GM21717 (cell line): ENCODE data around the gene RAB3IL1.
"Not testable (repeated sequence)": the region's sequence is repeated elsewhere in the genome, so short reads cannot be mapped to it uniquely, and the experiment has no call there.

Source experiments
- ATAC-seq: cut with Tn5 transposase; IDR thresholded peaks from one replicate; pipeline ENCODE4 v1.9.1; 2021; ENCODE audit warnings: mild to moderate bottlenecking, moderate library complexity; ENCODE audit not compliant: unreplicated experiment

Gene RAB3IL1

DNA sequence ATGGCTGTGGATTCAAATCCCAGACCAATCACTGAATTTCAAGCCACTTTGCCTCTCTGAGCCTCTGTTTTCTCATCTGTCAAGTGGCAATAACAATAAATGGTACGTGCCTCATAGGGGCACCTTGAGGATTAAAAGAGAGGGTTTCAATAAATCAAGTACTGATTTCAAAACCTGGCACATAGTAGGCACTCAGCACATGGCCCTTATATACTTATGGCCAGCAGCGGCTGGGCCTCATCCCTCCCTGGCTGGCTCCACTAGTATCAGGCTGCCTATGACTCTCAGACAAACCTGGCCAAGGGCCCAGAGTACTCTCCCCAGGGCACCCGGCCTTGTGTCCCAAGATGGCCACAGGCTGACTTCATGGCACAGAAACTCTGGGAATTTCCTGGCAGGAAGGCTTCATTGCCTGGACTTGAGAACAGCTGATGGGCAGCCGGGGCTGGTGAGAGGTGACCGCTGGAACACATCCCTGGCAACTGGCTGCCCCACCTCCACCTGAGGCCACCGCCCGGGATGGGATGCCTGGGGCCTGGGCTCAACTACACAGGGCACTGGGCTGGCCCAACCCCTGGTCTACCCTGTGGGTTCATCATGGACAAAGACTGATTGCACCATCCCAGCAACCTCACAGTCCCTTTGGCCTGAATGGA is 29.4 kb downstream of the RAB3IL1 start:
- no peak for ATAC-seq

DNA sequence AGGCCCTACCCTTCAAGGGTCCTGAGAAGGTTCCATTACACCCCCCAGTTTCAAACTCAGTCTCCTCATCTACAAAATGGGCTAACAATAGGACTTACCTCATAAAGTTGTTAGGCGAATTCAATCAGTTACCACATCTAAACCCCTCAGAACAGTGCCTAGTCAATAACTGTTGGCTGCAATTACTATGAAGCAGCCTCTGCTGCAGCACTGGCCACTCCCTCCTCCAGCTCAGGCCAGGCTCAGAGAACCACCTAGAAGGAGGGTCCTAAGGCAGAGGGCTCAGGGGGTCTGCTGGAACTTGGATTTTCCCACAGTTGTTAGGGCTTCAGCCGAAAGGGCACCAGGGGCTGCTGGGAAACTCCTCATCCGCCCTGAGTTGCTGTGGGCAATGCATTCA is 30.7 kb downstream of the RAB3IL1 start:
- no peak for ATAC-seq

DNA sequence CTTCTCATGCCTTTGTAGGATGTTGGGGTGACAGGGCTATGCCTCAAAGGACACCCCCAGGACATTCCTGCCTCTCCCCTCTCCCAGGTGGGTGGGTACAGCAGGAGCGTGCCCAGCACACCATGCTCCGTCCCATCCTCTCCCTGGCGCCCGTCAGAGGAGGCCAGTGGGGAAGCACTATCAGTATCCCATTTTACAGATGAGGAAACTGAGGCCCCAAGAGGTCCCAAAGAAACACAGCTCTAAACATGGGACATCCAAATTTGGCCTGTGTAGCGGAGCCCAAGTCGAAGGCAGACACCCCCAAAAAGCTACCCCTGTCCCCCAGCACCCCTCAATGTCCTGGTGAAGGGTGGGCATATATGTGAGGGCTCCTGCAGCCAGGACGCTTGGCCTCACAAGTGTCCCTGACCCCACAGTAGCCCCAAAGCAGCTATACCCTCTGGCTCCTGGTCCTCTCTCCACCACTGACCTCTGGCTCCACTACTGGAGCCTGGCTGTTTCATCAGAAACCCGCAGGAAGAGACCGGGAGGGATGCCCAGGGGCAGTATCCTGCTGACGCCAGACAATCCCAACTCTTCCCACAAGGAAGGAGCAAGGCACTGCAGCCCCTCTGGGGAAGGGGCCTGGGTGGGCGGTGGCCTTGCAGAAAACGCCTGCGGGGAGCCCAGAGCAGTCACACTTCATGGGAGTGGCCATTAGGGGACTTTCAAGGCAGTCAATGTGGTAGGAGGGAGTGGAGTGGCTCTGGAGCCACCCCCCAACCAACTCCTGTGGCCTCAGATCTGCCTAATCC is 31.4 kb downstream of the RAB3IL1 start:
- ATAC-seq: no peak

DNA sequence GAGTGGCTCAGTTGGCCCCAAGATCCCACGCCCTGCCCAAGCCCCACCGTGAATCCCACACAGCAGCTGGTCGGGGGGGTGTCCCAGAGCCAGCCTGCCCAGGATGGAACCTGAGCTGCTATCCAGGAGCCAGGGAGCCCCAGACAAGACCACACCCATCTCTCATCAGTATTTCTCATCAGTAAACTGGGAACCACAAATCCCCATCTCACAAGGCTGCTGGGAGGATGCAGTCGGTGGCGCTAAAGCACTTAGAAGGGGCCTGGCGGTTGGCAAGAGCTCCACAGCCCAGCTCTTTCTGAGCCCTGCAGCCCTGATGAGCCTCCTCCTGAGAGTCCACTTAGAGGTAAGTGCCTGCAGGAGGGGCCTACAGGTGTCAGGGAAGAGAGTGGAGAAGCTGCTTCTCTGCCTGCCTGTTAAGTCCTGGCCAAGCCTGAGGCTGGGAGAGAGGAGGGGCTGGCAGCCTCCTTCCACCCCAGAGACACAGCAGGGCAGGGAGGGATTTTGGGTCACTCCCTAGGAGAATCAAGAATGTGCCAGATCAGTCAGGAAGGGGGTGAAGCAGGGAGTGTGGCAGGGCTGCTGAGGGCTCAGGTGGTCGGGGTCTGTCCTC is 32.1 kb downstream of the RAB3IL1 start:
- no peak for ATAC-seq

DNA sequence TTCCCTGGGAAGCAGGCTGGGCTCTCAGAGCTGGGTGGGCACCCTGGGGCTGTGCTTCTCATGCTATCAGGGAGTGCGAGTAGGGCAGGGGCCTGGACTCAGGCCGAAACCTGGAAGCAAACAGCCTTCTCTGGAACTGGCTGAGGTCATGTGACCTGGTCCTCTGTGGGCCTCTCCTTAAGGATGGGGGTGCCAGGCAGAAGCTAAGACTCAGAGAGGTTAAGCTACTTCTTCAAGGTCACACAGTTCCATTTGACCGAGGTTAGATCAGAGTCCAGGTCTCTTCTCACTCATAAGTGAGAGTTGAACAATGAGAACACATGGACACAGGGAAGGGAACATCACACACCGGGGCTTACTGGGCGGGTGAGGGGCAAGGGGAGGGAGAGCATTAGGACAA is 33.4 kb downstream of the RAB3IL1 start:
- ATAC-seq: no peak

DNA sequence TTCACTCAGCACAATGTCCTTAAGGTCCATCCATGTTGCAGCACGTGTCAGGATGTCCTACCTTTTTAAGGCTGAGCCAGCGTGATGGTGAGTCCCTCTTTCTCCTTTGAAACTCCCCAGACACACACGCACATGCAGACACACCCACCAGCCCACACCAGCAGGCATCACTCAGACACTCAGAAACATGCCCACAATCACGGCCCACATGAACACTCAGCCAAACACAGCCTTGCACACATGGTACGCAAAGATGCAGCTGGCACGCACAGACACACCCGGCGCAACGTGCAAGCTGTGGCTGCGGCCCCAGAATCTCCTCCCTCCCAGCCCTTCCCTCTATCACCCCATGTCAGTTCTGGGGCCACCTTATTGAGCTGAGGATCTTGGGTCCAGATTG is 34.0 kb downstream of the RAB3IL1 start:
- no peak for ATAC-seq

DNA sequence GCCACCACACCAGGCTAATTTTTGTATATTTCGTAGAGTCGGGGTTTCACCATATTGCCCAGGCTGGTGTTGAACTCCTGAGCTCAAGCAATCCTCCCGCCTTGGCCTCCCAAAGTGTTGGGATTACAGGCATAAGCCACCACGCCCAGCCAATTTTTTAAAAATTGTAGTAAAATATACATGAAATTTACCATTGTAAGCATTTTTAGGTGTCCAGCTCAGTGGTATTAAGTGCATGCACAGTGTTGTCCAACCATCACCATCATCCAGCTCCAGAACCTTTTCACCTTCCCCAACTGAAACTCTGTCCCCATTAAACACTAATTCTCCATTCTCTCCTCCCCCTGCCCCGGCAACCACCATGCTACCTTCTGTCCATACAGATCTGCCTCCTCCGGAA is 34.5 kb downstream of the RAB3IL1 start:
- no peak for ATAC-seq

DNA sequence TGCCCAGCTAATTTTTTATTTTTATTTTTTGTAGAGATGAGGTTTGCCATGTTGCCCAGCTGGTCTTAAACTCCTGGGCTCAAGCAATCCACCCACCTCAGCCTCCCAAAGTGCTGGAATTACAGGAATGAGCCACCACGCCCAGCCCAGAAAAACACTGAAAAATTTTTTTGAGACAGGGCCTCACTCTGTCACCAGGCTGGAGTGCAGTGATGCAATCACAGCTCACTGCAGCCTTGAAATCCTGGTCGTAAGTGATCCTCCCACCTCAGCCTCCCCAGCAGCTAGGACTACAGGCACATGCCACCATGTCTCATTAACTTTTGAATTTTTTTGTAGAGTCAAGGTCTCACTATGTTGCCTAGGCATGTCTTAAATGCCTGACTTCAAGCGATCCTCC is 35.1 kb downstream of the RAB3IL1 start:
- ATAC-seq: not testable (repeated sequence)

DNA sequence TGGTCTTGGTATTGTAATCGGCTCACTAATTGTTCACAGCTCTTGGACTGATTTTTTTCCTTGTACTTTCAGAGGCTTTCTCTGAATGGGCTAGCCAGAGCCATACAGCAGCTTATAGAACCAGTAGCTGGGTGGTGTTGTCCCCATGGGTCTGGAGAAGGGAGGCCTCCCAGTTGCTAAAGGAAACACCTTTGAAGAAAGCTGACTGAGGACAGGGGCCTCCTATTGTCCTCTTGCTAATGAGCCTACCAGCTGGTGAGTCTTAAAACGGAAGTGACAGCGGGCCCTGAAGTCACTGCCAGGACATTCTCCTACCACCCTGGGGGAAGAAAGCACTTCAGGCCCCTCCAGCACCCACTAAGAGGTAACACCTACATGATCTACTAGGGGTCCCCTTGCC is 36.0 kb downstream of the RAB3IL1 start:
- ATAC-seq: no peak

DNA sequence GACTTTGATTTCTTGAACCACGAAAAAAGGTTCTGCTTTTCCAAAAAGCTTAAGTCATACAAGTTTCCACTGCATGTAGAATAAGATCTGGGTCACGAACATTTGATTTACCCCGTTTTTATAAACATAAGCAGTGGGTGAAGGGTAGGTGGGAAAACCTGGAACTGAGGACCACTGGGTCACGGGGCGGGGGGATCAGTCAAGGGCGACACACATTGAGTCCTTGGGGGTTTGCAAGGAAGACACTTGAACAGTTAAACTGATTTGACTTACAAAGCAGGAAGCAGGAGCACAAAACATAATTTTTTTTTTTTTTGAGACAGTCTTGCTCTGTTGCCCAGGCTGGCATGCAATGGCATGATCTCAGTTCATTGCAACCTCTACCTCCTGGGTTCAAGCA is 36.9 kb downstream of the RAB3IL1 start:
- no peak for ATAC-seq

DNA sequence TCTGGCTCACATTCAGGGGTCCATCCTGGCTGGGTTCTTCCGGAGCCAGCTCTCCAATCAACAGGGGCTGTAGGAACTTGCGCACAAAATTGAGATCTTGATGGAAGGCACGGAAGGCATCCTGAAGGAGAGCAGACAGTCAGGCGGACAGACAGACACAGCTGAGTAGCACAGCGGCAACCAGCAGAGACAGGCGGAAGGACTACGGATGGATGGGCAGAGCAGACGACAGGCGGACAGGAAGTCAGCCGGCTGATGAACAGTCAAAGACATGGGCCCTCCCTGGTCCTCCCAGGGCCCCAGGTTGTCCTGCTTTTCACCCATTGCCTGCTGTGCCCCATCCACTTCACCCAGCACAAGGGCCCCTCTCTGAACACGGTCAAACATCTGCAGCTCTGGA is 37.3 kb downstream of the RAB3IL1 start:
- no peak for ATAC-seq

DNA sequence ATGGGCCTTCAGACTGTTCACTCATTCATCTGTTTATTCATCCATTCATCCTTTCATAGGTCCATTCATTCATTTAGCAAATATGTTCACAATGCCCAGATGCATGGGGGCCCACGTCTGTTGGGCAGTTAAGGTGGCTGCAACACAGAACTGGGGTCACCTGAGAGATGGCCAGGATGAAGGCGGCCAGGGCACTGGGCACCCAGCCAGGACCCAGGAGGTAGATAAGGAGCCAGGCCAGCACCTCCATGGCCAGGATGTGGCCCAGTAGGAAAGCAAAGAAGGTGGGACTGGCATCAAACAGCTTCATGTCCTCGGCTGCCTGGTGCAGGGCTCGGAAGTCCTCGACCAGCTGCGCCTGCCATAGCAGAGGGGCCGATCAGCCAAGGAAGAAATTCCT is 38.2 kb downstream of the RAB3IL1 start:
- no peak for ATAC-seq

DNA sequence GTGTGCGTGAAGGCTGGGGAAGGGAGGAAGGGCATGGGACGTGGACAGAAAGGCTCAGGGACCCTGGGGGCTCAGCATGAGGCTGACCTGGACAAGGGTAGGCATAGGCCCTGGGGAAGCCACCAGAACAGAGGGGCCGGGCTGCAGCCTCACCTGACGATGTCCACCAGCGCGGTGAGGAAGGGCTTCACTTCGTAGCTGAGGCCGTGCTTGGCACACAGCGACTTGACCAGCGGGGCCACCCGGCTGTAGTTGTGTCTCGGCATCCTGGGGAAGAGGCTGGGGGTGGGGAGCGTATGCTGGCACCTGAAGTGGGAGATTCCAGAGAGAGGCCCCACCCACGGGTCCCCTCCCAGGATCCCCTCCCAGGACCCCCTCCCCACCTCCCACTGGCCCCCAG is 41.7 kb downstream of the RAB3IL1 start:
- no peak for ATAC-seq

DNA sequence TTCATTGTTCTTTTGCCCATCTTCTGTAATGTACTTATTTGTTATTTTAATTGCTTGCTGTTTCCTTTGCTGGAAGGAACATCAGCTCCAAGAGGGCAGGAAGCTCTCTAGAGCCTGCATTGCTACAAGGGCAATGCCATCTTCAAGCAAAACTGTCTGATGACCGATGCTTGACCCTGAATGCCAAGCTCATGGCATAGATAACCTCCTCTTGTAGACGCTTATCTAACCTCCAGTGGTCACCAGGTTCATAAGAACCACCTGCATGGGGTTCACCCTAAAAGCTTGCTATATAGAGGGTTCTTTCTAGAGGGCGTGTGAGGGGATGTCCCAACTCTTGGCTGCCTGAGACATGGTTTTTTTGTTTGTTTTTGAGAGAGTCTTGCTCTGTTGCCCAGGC is 42.5 kb downstream of the RAB3IL1 start:
- no peak for ATAC-seq

DNA sequence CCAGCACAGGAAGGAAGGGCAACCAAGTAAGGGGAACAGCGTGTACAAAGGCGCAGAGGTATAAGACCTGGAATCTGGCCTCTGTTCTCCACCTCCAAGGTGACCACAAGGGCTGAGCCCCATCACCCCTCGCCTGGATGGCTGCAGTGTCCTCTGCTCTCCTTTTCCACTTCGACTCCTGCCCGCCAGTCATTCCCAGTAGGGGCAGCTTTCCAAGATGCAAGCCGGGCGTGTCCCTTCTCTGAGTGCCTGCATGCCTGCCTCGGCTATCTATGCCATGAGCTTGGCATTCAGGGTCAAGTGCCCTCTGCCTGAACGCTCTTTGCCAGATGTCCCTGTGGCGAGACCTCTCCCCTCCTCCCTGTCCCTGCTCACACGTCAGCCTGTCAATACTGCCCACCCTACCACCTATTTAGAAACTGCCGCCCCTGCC is 43.0 kb downstream of the RAB3IL1 start:
- ATAC-seq: no peak

DNA sequence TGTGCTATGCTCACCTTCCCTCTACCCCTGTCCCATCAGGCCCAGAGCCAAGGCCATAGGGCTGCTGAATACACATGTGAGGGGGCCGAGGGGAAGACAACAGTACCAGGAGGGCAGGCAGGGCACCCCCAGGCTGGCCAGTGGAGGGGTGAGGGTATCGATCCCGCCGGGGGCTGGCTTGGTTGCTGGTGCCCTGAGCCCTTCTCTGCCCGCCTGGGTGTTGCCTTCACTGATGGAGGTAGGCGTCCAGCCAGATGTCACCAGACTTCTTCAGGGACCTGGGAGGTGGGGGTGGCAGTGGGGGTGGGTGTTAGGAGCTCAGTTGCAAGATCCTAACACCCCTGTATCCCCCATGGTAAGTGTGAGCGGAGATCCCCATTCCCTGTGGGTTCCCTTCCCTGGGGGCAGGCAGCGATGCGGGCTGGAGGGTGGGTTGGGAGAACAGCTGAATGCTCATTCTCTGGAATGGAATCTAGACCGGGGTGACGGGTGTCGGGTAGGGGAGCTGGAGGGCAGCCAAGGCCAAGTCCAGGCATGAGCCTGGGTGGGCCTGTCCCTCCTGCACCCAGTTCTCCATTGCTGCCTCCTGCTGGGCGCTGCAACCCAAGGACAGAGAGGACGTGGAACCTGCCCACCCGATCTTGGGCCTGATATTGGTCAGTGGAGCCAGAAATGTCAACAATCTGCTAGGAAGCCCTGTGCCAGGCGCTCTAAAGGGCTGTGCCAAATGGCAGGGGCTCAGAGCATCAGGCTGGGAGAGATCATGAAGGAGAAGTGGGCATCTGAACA is 43.6 kb downstream of the RAB3IL1 start:
- ATAC-seq: no peak

DNA sequence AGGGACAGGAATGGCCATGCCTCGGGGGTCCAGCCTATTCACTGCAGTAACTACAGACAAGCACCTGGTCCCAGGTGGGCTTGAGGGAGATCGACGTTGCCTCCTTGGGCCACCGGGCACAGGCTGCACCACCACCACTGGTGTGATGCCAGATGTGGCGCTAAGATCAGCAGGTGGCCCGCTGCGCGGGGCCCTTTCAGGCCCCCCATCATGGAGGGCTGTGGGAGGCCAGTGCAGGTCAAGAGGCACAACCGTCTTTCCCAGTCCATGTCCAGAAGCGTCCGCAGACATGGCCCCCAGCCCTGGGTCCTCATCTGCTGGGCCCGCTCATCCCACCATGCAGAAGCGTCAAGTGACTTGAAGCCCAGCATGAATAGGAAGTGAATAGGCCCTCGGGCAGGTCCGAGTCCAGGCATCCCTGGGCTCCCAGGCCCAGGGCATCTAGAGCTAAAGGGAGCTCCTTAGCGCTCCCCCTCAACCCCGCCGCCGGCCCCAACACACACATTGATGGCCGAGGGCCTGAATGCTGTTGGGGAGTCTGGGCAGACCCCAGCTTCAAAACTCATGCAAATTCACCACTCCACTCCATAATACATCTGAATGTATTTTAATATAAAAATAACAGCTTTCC is 44.3 kb downstream of the RAB3IL1 start:
- ATAC-seq: no peak

DNA sequence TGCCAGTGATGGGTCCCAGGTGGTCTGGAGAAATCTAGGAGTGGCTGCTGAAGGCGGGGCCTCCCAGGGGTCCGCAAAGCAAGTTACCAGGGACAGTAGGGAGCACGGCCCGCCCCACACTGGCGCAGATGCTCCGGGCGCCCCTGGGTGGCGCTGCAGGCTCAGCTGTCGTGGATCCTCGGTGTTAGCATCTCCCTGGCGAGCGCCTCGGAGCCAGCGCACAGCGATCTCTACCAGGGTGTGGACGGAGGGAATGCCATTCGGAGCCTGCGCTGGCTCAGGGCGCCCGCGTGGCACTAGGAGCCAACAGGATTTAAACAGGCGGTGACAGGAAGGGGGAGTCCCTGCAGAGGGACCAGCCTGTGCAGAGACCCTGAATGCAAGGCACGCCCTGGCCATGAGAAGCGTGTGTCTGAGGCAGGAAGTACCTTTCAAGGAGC is 46.2 kb downstream of the RAB3IL1 start:
- peak; percentile 74 for ATAC-seq

DNA sequence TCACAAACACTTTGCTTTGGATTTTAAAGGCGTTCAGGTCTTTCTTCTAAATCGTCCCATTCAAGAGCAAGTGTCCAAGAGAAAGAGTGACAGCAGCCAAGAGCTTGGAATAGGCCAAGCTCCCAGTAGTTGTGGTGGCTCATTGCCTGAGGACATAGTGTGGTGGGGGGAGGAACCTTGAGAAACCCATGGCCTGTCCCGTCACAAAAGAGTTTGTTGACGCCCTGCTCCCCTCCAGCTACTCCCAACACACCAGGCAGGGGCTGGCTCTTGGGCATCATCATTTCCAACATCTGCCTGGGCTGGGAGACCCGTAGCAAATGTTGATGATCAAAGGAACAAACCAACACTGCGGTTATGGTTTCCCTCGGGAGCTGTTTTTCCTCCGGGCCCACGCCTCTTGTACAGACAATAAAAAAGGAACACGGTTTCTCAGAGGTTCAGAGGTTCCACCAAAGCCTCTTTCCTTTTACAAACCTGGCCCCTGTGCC is 46.8 kb downstream of the RAB3IL1 start:
- ATAC-seq: no peak

DNA sequence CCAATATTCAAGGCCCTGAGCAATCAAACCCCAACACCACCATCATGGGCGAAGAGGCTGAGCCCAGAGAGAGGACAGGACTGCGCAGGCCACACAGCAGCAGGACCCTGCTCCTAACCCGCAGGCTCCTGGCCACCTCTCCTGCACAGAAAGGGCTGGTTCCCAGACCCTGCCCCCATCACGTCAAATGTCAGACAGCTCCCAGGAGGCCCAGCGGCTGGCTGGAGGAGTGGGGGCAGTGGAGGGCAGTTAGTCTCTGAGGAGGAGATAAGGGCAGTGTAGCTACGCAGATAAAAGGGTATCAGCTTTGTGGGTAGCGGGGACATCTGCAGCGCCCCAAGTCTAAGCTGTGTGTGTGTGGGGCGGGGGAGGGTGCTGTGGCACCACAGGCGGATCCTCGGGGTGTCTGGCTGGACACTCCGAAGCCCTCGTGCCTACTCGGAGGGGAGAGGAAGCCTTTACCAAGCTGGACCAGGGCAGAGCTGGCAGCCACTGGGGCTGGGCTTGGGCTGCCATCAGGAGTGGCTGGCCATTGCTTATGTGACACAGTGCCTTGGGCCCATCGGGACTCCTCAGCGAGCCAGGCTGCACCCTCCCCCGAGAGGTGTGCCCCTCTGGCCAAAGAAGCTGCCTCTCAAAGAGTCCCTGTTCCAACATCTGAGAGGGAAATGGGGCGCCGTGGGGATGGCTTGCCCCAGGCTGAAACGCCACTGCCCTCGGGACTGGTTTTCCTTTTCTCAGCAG is 47.5 kb downstream of the RAB3IL1 start:
- ATAC-seq: no peak
